Smooth muscle cell (in vitro differentiated cells): Measurements from ENCODE around the gene PTPN4. TPM values are rescaled to one million over a fixed set of nuclear protein-coding genes. Genes with fewer than 3 reads are reported as not detected.

Source experiments
- DNase-seq: peaks from one replicate; lab custom pipeline; 2025; ENCODE audit not compliant: unreplicated experiment; lab: John Stamatoyannopoulos, UW
- H2AFZ ChIP-seq: fragments of 200-600 bp; sonication (generic); 2 replicates; pipeline ENCODE4 v1.6.0; 2016; ENCODE audit warnings: antibody characterized with exemption, low read depth, mild to moderate bottlenecking
- H3F3A ChIP-seq: fragments of 200-600 bp; sonication (generic); 2 replicates; pipeline ENCODE4 v1.6.0; 2017; ENCODE audit warnings: antibody characterized with exemption, low read depth
- H3K27ac ChIP-seq: fragments of 200-600 bp; sonication (generic); 2 replicates; pipeline ENCODE4 v1.5.1; 2016; ENCODE audit warnings: low read depth, mild to moderate bottlenecking
- H3K27me3 ChIP-seq: fragments of 200-600 bp; sonication (generic); 2 replicates; pipeline ENCODE4 v1.6.1; 2016; ENCODE audit warnings: low read depth, mild to moderate bottlenecking
- H3K36me3 ChIP-seq: fragments of 200-600 bp; sonication (generic); 2 replicates; pipeline ENCODE4 v1.5.1; 2016; ENCODE audit warnings: low read depth
- H3K4me1 ChIP-seq: fragments of 200-600 bp; sonication (generic); 2 replicates; pipeline ENCODE4 v1.5.1; 2016; ENCODE audit warnings: low read depth
- H3K4me2 ChIP-seq: fragments of 200-600 bp; sonication (generic); 2 replicates; pipeline ENCODE4 v1.6.0; 2016; ENCODE audit warnings: mild to moderate bottlenecking
- H3K4me3 ChIP-seq: fragments of 200-600 bp; sonication (generic); 2 replicates; pipeline ENCODE4 v1.5.1; 2016; ENCODE audit warnings: mild to moderate bottlenecking
- H3K79me2 ChIP-seq: fragments of 200-600 bp; sonication (generic); 2 replicates; pipeline ENCODE4 v1.6.0; 2016; ENCODE audit warnings: low read depth, mild to moderate bottlenecking
- H3K9ac ChIP-seq: fragments of 200-600 bp; sonication (generic); 2 replicates; pipeline ENCODE4 v1.6.0; 2016; ENCODE audit warnings: low read depth
- H3K9me3 ChIP-seq: fragments of 200-600 bp; sonication (generic); replicated peaks from 2 replicates; pipeline ENCODE4 v1.5.1; 2016; ENCODE audit warnings: low read depth
- H4K20me1 ChIP-seq: fragments of 200-600 bp; sonication (generic); 2 replicates; pipeline ENCODE4 v1.6.0; 2016; ENCODE audit warnings: low read depth
- WGBS: methylation state at CpG from one replicate; pipeline ENCODE4 v1.1.7; 2016; ENCODE audit warnings: low lambda C conversion rate; 5-methylcytosine and 5-hydroxymethylcytosine counted together
- polyA plus RNA-seq: library from polyadenylated mRNA; unstranded; fragments of >200 nt; fragmentation: Nextera tagmentation; extraction: Ambion mirVana; gene quantifications from 2 replicates; pipeline ENCODE4 v1.2.1, GENCODE V29; 2016
- total RNA-seq: library from RNA; depleted of rRNA; stranded (reverse); fragments of >200 nt; gene quantifications from 2 replicates; pipeline ENCODE4 v1.2.3, GENCODE V29; 2014
- TF ChIP-seq, protein P1 (sequence below): fragments of 200-600 bp; sonication (generic); IDR thresholded peaks from 2 replicates; pipeline ENCODE4 v1.5.1; 2017; ENCODE audit warnings: borderline replicate concordance, mild to moderate bottlenecking, antibody characterized with exemption; ENCODE audit not compliant: insufficient read depth, poor library complexity, severe bottlenecking

The PTPN4 gene
- total and polyA plus RNA-seq, 2 experiments from 2014 or later = 9.7 to 26.2 TPM

DNA sequence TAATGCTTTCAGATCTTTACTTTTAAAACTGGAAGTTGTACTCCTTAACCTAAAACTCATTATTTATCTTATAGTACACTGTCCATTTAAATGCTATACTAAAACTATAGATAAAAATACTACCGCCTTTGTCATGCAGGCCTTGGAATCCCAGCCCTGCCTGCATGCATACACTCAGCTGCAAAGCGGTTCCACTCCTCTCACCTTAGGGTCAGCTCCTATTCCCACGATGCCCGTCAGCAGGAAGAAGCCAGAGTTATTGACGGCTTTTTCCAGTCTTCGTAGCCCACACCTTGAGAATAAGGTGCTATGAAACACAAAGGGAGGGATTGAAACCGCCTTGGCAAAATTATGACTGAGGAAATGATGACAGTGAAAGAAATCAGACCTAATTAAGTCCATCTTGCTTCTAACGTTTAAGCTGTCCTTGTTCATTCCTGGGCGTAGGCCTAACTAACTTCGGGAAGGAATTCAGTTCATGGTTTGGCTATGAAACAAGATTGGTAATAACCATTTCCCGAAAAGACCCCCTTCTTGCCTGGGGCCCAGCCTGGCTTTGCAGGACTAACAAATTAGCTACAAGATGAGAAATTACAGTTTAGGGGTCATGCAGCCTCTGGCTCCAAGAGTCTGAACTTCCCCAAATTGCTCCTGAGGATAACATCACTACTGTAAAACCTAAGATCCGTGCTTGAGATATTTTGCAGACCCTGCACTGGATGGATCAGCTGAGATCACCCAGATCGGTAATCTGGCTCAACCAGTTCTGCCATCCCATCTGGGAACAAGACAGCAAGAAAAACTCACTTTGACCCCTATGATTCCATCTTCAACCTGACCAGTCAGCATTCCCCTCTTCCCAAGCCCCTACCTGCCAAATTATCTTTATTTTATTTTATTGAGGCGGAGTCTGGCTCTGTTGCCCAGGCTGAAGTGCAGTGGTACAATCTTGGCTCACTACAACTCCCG is 270.2 kb downstream of the PTPN4 start:
- WGBS = 65% methylated on average over 15 of the region's 15 CpGs
- no peak overlapping the region for H3K27ac ChIP-seq
- peaks cover 18% of the 10 kb centered on the region for H3K79me2 ChIP-seq
- H2AFZ ChIP-seq = no peak overlapping the region
- H3K4me1 ChIP-seq = no peaks in the 10 kb centered on the region
- H3K9ac ChIP-seq = no peak overlapping the region
- H3K27me3 ChIP-seq = no peaks in the 10 kb centered on the region
- no peaks in the 10 kb centered on the region for H3F3A ChIP-seq
- no peaks in the 10 kb centered on the region for H3K9me3 ChIP-seq
- TF ChIP-seq, protein P1, sequence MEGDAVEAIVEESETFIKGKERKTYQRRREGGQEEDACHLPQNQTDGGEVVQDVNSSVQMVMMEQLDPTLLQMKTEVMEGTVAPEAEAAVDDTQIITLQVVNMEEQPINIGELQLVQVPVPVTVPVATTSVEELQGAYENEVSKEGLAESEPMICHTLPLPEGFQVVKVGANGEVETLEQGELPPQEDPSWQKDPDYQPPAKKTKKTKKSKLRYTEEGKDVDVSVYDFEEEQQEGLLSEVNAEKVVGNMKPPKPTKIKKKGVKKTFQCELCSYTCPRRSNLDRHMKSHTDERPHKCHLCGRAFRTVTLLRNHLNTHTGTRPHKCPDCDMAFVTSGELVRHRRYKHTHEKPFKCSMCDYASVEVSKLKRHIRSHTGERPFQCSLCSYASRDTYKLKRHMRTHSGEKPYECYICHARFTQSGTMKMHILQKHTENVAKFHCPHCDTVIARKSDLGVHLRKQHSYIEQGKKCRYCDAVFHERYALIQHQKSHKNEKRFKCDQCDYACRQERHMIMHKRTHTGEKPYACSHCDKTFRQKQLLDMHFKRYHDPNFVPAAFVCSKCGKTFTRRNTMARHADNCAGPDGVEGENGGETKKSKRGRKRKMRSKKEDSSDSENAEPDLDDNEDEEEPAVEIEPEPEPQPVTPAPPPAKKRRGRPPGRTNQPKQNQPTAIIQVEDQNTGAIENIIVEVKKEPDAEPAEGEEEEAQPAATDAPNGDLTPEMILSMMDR = no peak
- no peak overlapping the region for H3K4me2 ChIP-seq
- peaks cover 4% of the 10 kb centered on the region for H3K36me3 ChIP-seq
- no peak for DNase-seq
- peaks cover 17% of the 10 kb centered on the region for H4K20me1 ChIP-seq
- H3K4me3 ChIP-seq = no peak overlapping the region

- peaks cover 10% of the 10 kb centered on the region for H3K79me2 ChIP-seq
- TF ChIP-seq, protein P1 = no peak
- H3K4me3 ChIP-seq = no peak overlapping the region
- no peaks in the 10 kb centered on the region for H3K9me3 ChIP-seq
- no peak overlapping the region for H3K4me2 ChIP-seq
- H4K20me1 ChIP-seq = peaks cover 17% of the 10 kb centered on the region
- H3K27me3 ChIP-seq = no peaks in the 10 kb centered on the region
- no peaks in the 10 kb centered on the region for H3K36me3 ChIP-seq
- H2AFZ ChIP-seq = no peak overlapping the region
- H3F3A ChIP-seq = no peaks in the 10 kb centered on the region
- H3K4me1 ChIP-seq = no peaks in the 10 kb centered on the region
- H3K9ac ChIP-seq = no peak overlapping the region
- no peak for DNase-seq
- 89% methylated on average over 3 of the region's 3 CpGs for WGBS
- no peak overlapping the region for H3K27ac ChIP-seq
Measured at GRCh38 chr2:120032297-120032696, 272.6 kb downstream of the PTPN4 start.

Other genes starting within 250 kb of the PTPN4 start
- gene SCTR, start 235.4 kb upstream of the PTPN4 start, total RNA-seq = not detected in 2 replicates
- gene SCTR, start 235.4 kb upstream of the PTPN4 start, polyA plus RNA-seq = not detected in 2 replicates
- 0.31 and 0.36 TPM in 2 replicates for gene CFAP221, start 215.5 kb upstream of the PTPN4 start, total RNA-seq
- 0.17 and 1.6 TPM in 2 replicates for gene CFAP221, start 215.5 kb upstream of the PTPN4 start, polyA plus RNA-seq
- gene TMEM177, start 80.7 kb upstream of the PTPN4 start, total RNA-seq = 4.6 and 4.8 TPM in 2 replicates
- gene TMEM177, start 80.7 kb upstream of the PTPN4 start, polyA plus RNA-seq = 6.9 and 8.2 TPM in 2 replicates